Activated CD4-positive, alpha-beta memory T cell treated with anti-CD3 and anti-CD28 coated beads, Interleukin-2, amount 10 ng/mL, durations not matched to agents 7 days and 5 days (primary cell): Measurements from ENCODE around the gene COPS3. TPM values are rescaled to one million over a fixed set of nuclear protein-coding genes. Genes with fewer than 3 reads are reported as not detected.
A peak's percentile ranks its signal among the peaks of the same experiment; 100 is the strongest.
"Not testable (repeated sequence)": the region's sequence is repeated elsewhere in the genome, so short reads cannot be mapped to it uniquely, and the experiment has no call there.

ENCODE experiments used
- CTCF ChIA-PET: fragments of 350-600 bp; sonication (Branson Sonifier 250); formaldehyde crosslinking; loops from one replicate; lab custom pipeline; 2021; ENCODE audit warnings: antibody characterized with exemption, inconsistent platforms; lab: Charles Lee
- POLR2A ChIA-PET: fragments of 350-600 bp; sonication (Branson Sonifier 250); formaldehyde crosslinking; loops from one replicate; lab custom pipeline; 2021; ENCODE audit warnings: antibody characterized with exemption; lab: Charles Lee
- DNase-seq: peaks from one replicate; pipeline ENCODE4 v3.0.0-alpha.2; 2020
- H3K27ac Mint-ChIP-seq: one replicate; pipeline ENCODE4 v1.8.0; 2021; ENCODE audit warnings: mild to moderate bottlenecking, mixed read lengths
- H3K27me3 Mint-ChIP-seq: one replicate; pipeline ENCODE4 v1.8.0; 2021; ENCODE audit warnings: mixed read lengths
- H3K36me3 Mint-ChIP-seq: one replicate; pipeline ENCODE4 v1.8.0; 2021; ENCODE audit warnings: low read depth, mixed read lengths
- H3K4me1 Mint-ChIP-seq: one replicate; pipeline ENCODE4 v1.8.0; 2021; ENCODE audit warnings: mixed read lengths
- H3K4me3 Mint-ChIP-seq: one replicate; pipeline ENCODE4 v1.8.0; 2021; ENCODE audit warnings: mild to moderate bottlenecking, mixed read lengths
- H3K9me3 Mint-ChIP-seq: one replicate; pipeline ENCODE4 v1.8.0; 2021; ENCODE audit warnings: mixed read lengths
- total RNA-seq, 2 experiments: library from RNA; stranded (reverse); gene quantifications; one replicate each; pipeline ENCODE4 v1.2.3, GENCODE V29; 2021

The COPS3 gene
- total RNA-seq, 2 experiments from 2014 or later: 99.9 to 109 TPM

DNA sequence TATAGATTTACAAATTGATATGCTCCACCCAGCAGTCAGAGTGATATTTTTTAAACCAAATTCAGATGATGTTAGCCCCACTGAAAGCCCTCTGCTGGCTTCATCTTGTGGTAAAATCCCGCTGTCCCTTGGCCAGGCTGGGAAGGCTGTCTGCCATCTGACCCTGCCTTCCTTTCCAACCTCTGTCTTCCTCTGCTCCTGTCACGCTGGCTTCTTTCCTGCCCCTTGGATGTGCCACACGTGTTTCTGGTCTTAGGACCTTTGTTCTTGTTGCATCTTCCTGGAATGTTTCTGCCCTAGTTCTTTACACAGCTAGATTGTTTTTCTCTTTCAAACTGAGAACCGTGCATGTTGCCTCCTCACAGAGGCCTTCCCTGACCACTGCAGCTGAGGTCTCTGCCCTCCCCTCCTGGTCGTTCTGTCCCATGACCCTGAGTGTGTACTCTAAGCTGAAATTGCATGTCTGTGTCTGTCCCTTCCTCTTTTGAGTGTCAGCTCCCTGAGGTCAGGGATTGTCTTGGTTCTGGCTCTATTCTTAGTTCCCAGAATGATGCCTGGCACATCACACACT, 33.5 kb upstream of the COPS3 start:
- no peaks in the 10 kb centered on the region for H3K9me3 Mint-ChIP-seq
- H3K4me3 Mint-ChIP-seq: no peak overlapping the region
- no peak for DNase-seq
- H3K27ac Mint-ChIP-seq: no peak overlapping the region
- CTCF ChIA-PET: interaction anchor here (1.1 kb wide), 1 partner anchor 45 kb away, joined by 4 read pairs; no protein-coding TSS in a partner anchor
- H3K36me3 Mint-ChIP-seq: peaks cover 4% of the 10 kb centered on the region
- H3K27me3 Mint-ChIP-seq: no peaks in the 10 kb centered on the region
- H3K4me1 Mint-ChIP-seq: peaks cover 3% of the 10 kb centered on the region
- POLR2A ChIA-PET: no interaction called here

DNA sequence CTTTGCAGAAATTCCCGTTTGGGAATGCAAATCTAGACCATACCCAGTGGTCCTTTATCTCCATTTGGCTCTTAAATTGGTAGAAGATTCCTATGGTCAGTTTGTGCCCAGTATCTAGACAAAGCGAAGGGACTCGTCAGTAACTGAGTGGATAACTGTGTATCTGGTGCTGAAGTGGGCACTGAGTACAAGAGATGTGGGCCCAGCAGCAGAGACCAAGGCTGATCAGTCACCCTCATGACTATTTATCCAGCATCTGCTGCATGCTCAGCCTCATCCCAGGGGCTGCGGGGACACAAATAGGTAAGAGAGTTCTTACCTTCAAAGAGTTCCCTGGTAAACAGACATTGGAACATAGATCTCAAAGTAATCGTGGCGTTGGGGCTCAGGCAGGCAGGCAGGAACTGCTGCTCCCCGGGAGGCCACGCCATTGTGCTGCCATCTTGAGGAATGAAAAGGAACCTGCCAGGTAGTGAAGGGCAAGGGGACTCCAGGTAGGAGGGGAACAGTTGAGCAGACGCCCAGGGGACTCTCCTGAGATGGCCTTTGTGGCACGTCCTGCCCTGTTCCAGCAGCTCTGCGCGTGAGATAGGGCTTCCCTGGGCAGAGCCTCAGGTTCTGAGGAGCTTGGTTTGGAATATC, 32.4 kb upstream of the COPS3 start:
- no peak overlapping the region for H3K27ac Mint-ChIP-seq
- no peaks in the 10 kb centered on the region for H3K27me3 Mint-ChIP-seq
- no peak overlapping the region for H3K4me3 Mint-ChIP-seq
- peaks cover 3% of the 10 kb centered on the region for H3K4me1 Mint-ChIP-seq
- POLR2A ChIA-PET: interaction anchor here (1.3 to 1.8 kb wide), 2 partner anchors 33 to 171 kb away, joined by 3 to 4 read pairs; no protein-coding TSS in a partner anchor
- H3K9me3 Mint-ChIP-seq: no peaks in the 10 kb centered on the region
- peak; percentile 78 for DNase-seq
- CTCF ChIA-PET: interaction anchor here (0.6 to 1.9 kb wide), 10 partner anchors 11 to 315 kb away, joined by 3 to 24 read pairs (median 3); no protein-coding TSS in a partner anchor
- peaks cover 7% of the 10 kb centered on the region for H3K36me3 Mint-ChIP-seq

DNA sequence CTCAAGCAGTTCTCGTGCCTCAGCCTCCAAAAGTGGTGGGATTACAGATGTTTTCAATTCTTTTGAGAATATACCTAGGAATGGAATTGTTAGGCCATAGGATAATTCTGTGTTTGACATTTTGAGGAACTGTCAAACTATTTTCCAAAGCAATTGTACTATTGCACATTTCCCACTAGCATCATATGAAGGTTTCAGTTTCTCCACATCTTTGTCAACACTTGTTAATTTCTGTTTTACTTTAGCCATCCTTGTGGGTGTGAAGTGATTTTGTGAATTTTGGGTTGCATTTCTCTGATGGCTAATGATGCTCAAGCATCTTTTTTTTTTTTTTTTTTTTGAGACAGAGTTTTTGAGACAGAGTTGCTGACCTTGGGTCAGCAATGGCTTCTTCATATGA, 28.3 kb upstream of the COPS3 start:
- no peak for DNase-seq
- H3K27me3 Mint-ChIP-seq: no peaks in the 10 kb centered on the region
- H3K36me3 Mint-ChIP-seq: peaks cover 10% of the 10 kb centered on the region
- no peak overlapping the region for H3K27ac Mint-ChIP-seq
- H3K4me3 Mint-ChIP-seq: no peak overlapping the region
- CTCF ChIA-PET: no interaction called here
- POLR2A ChIA-PET: no interaction called here
- H3K4me1 Mint-ChIP-seq: peaks cover 21% of the 10 kb centered on the region
- H3K9me3 Mint-ChIP-seq: no peaks in the 10 kb centered on the region

DNA sequence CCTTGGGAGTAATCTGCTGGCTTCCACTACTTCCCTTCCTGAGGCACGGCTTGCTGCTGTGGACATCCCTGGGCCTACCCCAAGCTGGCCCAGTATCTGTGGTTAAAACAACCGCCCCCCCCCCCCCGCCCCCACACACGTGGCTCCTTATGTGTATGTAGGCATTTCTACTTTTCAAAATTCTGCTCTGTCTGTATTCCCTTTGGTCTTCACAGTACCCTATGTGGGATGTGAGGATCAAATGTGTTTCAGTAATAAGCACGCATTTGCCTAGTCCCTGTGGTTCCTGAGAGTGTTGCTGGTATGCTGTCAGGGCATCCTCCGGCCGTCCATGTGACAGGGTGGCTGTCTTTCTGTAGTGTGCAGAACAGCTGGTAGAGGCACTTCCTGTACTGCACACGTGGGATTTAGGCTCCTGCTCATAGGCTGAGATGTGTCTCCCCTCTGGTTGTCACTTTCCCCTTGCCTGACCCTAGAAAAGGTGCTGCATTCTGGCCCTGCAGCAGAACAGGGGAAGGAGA, 24.3 kb upstream of the COPS3 start:
- Mint-ChIP-seq H3K36me3 (peaks cover 6% of the 10 kb centered on the region), H3K4me1 (peaks cover 33% of the 10 kb centered on the region), H3K9me3 (no peaks in the 10 kb centered on the region), H3K27ac (peak overlapping the region; percentile 93), H3K4me3 (peak overlapping the region; percentile 82), H3K27me3 (no peaks in the 10 kb centered on the region)
- peak; percentile 73 for DNase-seq
- POLR2A ChIA-PET: interaction anchor here (0.9 to 3.7 kb wide), 4 partner anchors 25 to 317 kb away, joined by 3 to 38 read pairs (median 10); partner anchors contain the start of genes COPS3 and FLCN
- CTCF ChIA-PET: interaction anchor here (0.5 to 1.4 kb wide), 5 partner anchors 13 to 164 kb away, joined by 3 to 5 read pairs (median 4); no protein-coding TSS in a partner anchor

DNA sequence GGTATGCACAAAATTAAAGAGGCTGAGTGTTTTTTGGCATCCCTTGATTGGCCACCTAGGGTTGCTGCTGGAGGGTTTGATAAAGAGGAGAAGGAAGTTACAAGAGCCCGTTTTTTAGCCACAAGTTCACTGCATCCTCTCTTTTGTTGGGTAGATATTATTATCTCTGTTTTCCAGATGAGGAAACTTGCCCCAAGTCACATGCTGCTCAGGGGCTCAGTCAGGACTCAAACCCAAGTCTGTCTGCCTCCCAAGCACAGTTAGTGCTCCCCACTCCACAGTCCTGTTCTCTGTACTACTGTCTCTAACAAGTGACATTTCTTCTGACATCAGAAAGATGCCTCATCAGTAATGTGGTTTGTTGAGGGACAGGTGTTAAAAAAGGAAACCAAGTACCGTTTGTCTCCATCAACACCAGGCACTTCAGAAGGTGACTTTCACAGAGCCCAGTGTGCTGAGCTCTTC, 23.5 kb upstream of the COPS3 start:
- CTCF ChIA-PET: interaction anchor here (0.6 to 1.1 kb wide), 3 partner anchors 34 to 195 kb away, joined by 3 to 5 read pairs (median 3); no protein-coding TSS in a partner anchor
- H3K4me1 Mint-ChIP-seq: peaks cover 39% of the 10 kb centered on the region

DNA sequence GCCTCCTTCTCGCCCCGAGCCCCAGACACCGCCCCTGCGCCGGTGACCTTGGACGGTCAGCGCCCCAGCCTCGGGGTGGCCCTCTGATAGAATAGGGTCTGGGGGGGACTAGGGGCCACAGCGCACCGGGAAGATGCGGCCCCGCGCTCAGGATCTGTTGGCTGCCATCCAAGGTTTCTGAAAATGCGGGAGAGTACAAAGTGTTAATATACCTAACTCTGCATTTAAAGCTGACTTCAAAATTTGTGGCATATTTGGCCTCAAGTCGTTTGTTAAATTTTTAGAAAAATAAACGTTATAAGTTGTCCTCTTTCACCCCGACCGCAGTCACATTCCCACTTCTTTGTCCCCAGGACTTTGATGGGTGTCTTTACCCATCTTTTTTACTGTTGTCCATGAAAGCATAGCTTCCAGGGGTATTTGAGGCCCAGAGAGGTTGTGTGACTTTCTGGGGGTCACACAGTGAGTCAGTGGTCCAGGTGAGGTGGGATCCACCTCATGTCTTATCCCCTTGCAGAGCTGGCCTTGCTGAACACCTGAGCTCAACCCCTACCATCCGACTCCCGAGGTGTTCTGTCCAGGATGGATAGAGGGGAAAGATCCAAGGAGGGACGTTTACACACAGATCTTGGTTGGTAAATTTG, 22.9 kb upstream of the COPS3 start:
- ChIA-PET POLR2A (interaction anchor here (0.9 to 3.7 kb wide), 5 partner anchors 8 to 316 kb away, joined by 3 to 38 read pairs (median 7); partner anchors contain the start of genes COPS3 and FLCN), CTCF (interaction anchor here (0.6 to 1.1 kb wide), 3 partner anchors 33 to 194 kb away, joined by 3 to 5 read pairs (median 3); no protein-coding TSS in a partner anchor)
- Mint-ChIP-seq H3K4me3 (peak overlapping the region; percentile 82), H3K4me1 (peaks cover 39% of the 10 kb centered on the region), H3K27me3 (peaks cover 2% of the 10 kb centered on the region), H3K9me3 (no peaks in the 10 kb centered on the region), H3K36me3 (peaks cover 6% of the 10 kb centered on the region), H3K27ac (peak overlapping the region; percentile 93)
- DNase-seq: no peak

More for the DNA sequence above, 23.5 kb upstream of the COPS3 start:
- peak; percentile 35 for DNase-seq
- peak overlapping the region; percentile 82 for H3K4me3 Mint-ChIP-seq
- H3K9me3 Mint-ChIP-seq: no peaks in the 10 kb centered on the region
- POLR2A ChIA-PET: interaction anchor here (0.9 to 3.7 kb wide), 5 partner anchors 7 to 316 kb away, joined by 3 to 38 read pairs (median 7); partner anchors contain the start of genes COPS3 and FLCN
- peak overlapping the region; percentile 93 for H3K27ac Mint-ChIP-seq
- peaks cover 6% of the 10 kb centered on the region for H3K36me3 Mint-ChIP-seq
- H3K27me3 Mint-ChIP-seq: peaks cover 2% of the 10 kb centered on the region

DNA sequence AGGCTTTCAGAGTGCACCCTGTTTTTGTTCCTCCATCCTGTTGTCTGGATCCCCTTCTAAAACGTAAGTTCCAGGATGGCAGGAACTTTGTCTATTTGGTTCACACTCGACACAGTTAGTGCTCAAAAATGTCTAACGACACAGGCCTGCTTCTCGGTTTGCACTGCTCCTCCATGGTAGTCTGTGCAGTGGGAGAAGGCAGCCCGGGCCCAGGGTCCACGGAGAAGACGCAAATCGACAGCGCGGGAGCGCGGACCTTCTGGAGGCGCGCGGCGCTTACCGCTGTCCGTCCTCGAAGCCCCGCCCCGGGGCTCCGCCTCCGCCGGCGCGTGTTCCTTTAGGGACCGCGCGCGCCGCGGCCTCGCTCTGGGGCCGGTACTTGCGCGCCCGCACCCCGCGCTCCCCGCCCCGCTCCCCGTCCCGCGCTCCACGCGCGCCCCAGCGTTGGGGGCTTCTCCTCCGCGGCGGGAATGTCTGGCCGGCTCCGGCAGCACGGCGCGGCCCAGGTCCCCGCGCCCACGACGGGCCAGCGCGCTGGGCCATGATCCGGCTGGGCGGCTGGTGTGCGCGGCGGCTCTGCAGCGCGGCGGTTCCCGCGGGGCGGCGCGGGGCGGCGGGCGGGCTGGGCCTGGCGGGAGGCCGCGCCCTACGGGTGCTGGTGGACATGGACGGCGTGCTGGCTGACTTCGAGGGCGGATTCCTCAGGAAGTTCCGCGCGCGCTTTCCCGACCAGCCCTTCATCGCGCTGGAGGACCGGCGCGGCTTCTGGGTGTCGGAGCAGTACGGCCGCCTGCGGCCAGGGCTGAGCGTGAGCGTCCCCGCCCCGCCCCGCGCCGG, 22.2 kb upstream of the COPS3 start, which contains the start of gene NT5M:
Gene NT5M (plus strand): TSS at position 364 of the 837 bp plus-strand sequence. CDS start 178 bp downstream, at position 542.
- H3K4me3 Mint-ChIP-seq: peak within 1 kb of the TSS; percentile 82
- DNase-seq: peak; percentile 81
- no peaks in the 10 kb centered on the region for H3K9me3 Mint-ChIP-seq
- ChIA-PET POLR2A (interaction anchor here (1.0 to 3.7 kb wide), 3 partner anchors 23 to 183 kb away, joined by 3 to 38 read pairs (median 12); partner anchors contain the start of genes COPS3 and FLCN), CTCF (interaction anchor here (0.6 kb wide), 1 partner anchor 294 kb away, joined by 4 read pairs; no protein-coding TSS in a partner anchor)
- H3K36me3 Mint-ChIP-seq: peaks cover 3% of the 10 kb centered on the region
- H3K4me1 Mint-ChIP-seq: peaks cover 44% of the 10 kb centered on the region
- peak within 1 kb of the TSS; percentile 93 for H3K27ac Mint-ChIP-seq
- peaks cover 2% of the 10 kb centered on the region for H3K27me3 Mint-ChIP-seq

DNA sequence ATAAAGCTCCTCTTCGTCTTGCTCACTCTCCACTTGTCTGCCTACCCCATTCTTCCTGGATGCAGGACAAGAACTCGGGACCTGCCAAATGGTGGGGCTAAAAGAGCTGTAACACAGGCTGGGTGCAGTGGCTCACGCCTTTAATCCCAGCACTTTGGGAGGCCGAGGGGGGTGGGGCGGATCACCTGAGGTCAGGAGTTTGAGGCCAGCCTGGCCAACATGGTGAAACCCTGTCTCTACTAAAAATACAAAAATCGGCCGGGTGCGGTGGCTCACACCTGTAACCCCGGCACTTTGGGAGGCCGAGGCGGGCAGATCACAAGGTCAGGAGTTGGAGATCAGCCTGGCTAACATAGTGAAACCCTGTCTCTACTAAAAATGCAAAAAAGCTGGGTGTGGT, 20.6 kb upstream of the COPS3 start:
- not testable (repeated sequence) for DNase-seq, H3K27ac Mint-ChIP-seq, H3K27me3 Mint-ChIP-seq, H3K36me3 Mint-ChIP-seq, H3K4me3 Mint-ChIP-seq, H3K9me3 Mint-ChIP-seq
- peaks cover 53% of the 10 kb centered on the region for H3K4me1 Mint-ChIP-seq
- CTCF ChIA-PET: interaction anchor here (0.8 to 1.0 kb wide), 3 partner anchors 11 to 32 kb away, joined by 3 to 5 read pairs (median 3); no protein-coding TSS in a partner anchor
- POLR2A ChIA-PET: interaction anchor here (1.4 to 2.4 kb wide), 2 partner anchors 21 to 313 kb away, joined by 5 to 16 read pairs; partner anchors contain the start of gene COPS3

DNA sequence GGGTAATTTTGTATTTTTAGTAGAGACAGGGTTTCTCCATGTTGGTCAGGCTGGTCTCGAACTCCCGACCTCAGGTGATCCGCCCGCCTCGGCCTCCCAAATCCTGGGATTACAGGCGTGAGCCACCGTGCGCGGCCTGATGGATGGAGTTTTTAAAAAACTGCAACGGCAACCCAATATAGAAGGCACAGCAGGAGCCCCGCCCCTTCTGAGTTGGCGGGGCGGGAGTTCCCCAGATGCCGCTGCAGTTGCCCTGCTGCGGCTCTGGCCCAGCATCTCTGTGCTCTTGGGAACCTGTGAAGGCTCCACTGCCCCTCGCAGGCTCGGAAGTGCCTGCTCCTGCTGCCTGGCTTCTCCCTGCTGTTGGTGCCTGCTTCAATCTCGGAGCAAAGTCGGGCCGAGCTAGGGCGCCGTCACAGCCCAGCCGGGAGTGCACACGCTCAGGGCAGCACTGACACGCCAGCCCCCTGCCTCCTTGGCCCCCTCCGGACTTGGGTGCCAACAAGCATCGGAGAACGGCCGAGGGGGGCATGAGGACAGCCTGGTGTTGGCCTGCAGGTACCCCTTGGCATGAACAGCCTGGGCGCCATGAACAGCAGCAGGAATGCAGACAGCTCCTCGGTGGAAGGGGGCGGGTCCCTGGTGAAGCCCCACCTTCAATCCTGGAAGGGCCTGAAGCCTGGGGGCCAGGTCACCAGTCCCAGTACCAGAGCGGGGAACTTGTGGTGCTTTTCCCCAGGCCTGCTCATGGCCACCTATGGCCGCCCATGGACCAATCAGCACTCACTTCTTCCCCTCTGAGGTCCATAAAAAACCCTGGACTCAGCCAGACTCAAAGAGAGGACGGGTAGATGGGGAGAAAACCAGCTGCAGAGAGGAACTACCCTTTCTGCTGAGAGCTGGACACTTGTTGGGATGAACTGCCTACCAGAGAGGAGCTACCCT, 19.9 kb upstream of the COPS3 start:
- POLR2A ChIA-PET: interaction anchor here (1.4 to 2.4 kb wide), 3 partner anchors 20 to 312 kb away, joined by 4 to 16 read pairs (median 5); partner anchors contain the start of genes COPS3 and FLCN
- H3K27me3 Mint-ChIP-seq: peaks cover 2% of the 10 kb centered on the region
- H3K9me3 Mint-ChIP-seq: no peaks in the 10 kb centered on the region
- H3K36me3 Mint-ChIP-seq: no peaks in the 10 kb centered on the region
- CTCF ChIA-PET: interaction anchor here (0.6 to 1.0 kb wide), 3 partner anchors 11 to 31 kb away, joined by 3 to 5 read pairs (median 3); no protein-coding TSS in a partner anchor
- H3K27ac Mint-ChIP-seq: no peak overlapping the region
- peak overlapping the region; percentile 47 for H3K4me3 Mint-ChIP-seq
- peaks cover 49% of the 10 kb centered on the region for H3K4me1 Mint-ChIP-seq
- DNase-seq: peak; percentile 55

DNA sequence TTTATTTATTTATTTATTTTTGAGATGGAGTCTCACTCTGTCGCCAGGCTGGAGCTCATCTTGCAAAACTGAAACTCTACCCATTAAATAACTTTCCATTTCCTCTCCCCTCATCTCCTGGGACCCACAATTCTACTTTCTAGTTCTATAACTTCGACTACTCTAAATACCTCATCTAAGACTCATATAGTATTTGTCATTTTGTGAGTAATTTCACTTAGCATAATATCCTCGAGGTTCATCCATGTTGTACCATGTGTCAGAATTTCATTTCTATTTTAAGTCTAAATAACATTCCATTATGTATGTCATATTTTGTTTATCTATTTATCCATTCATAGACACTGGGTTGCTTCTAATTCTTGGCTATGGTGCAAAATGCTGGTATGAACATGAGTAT, 17.1 kb upstream of the COPS3 start:
- Mint-ChIP-seq H3K36me3 (no peaks in the 10 kb centered on the region), H3K27ac (no peak overlapping the region), H3K9me3 (no peaks in the 10 kb centered on the region), H3K4me3 (no peak overlapping the region), H3K4me1 (peaks cover 28% of the 10 kb centered on the region), H3K27me3 (peaks cover 2% of the 10 kb centered on the region)
- ChIA-PET CTCF (no interaction called here), POLR2A (no interaction called here)
- no peak for DNase-seq
